HG02571 (cell line): ENCODE data around the gene TRIB2.
"Not testable (repeated sequence)": the region's sequence is repeated elsewhere in the genome, so short reads cannot be mapped to it uniquely, and the experiment has no call there.

ENCODE experiments used
- ATAC-seq: cut with Tn5 transposase; IDR thresholded peaks from one replicate; pipeline ENCODE4 v1.9.1; 2021; ENCODE audit warnings: mild to moderate bottlenecking, moderate library complexity; ENCODE audit not compliant: unreplicated experiment

TRIB2 gene

GRCh38 chr2:12716282-12717190, at the start of gene TRIB2:
TSS of gene TRIB2 (plus strand) at chr2:12716936. CDS start at chr2:12718308, 1,372 bp downstream.
- ATAC-seq = peak; percentile 66

- ATAC-seq = no peak
Measured at GRCh38 chr2:12669036-12669435, 47.7 kb upstream of the TRIB2 start.

- ATAC-seq = no peak
Measured at GRCh38 chr2:12672711-12673315, 43.9 kb upstream of the TRIB2 start.

- no peak for ATAC-seq
Measured at GRCh38 chr2:12674644-12675328, 42.0 kb upstream of the TRIB2 start.

- no peak for ATAC-seq
Measured at GRCh38 chr2:12675352-12675795, 41.4 kb upstream of the TRIB2 start.

- no peak for ATAC-seq
Measured at GRCh38 chr2:12675801-12676200, 40.9 kb upstream of the TRIB2 start.

- no peak for ATAC-seq
Measured at GRCh38 chr2:12676771-12677170, 40.0 kb upstream of the TRIB2 start.

- ATAC-seq = no peak
Measured at GRCh38 chr2:12678186-12678585, 38.5 kb upstream of the TRIB2 start.

GRCh38 chr2:12679550-12680072, 37.1 kb upstream of the TRIB2 start:
- ATAC-seq = no peak

- ATAC-seq = not testable (repeated sequence)
Measured at GRCh38 chr2:12680115-12680514, 36.6 kb upstream of the TRIB2 start.

GRCh38 chr2:12682017-12682416, 34.7 kb upstream of the TRIB2 start:
- no peak for ATAC-seq

- no peak for ATAC-seq
Measured at GRCh38 chr2:12683457-12684100, 33.2 kb upstream of the TRIB2 start.

- no peak for ATAC-seq
Measured at GRCh38 chr2:12684471-12684936, 32.2 kb upstream of the TRIB2 start.

- no peak for ATAC-seq
Measured at GRCh38 chr2:12685145-12685544, 31.6 kb upstream of the TRIB2 start.

- no peak for ATAC-seq
Measured at GRCh38 chr2:12685956-12686355, 30.8 kb upstream of the TRIB2 start.

GRCh38 chr2:12686708-12687283, 29.9 kb upstream of the TRIB2 start:
- no peak for ATAC-seq

- no peak for ATAC-seq
Measured at GRCh38 chr2:12688091-12688490, 28.6 kb upstream of the TRIB2 start.

GRCh38 chr2:12688893-12689292, 27.8 kb upstream of the TRIB2 start:
- no peak for ATAC-seq

GRCh38 chr2:12693509-12693908, 23.2 kb upstream of the TRIB2 start:
- no peak for ATAC-seq

GRCh38 chr2:12694990-12695774, 21.6 kb upstream of the TRIB2 start:
- no peak for ATAC-seq
